GM18951 (cell line): ENCODE results near the gene ZNF511.

ENCODE experiments used
- POLR2A ChIP-seq: IDR thresholded peaks from 4 replicates; pipeline ENCODE4 v1.6.1; 2011; ENCODE audit warnings: mild to moderate bottlenecking; ENCODE audit not compliant: insufficient read length, insufficient read depth; ENCODE audit errors: extremely low read depth
- in situ Hi-C: fragments of 300-500 bp; cut with MboI; formaldehyde crosslinking; loops from one replicate; pipeline ENCODE4 v1.12.0; 2022; ENCODE audit warnings: low sequenced_read_pairs, mixed read lengths, inconsistent platforms; ENCODE audit not compliant: unreplicated experiment

Gene ZNF511

GRCh38 chr10:133347710-133348517 lies 39.2 kb downstream of the ZNF511 start:
- TF ChIP-seq POLR2A = no peak

GRCh38 chr10:133349160-133349568 lies 40.5 kb downstream of the ZNF511 start:
- TF ChIP-seq POLR2A = no peak
- in situ Hi-C loops = no loop called here

More at GRCh38 chr10:133347710-133348517, 39.2 kb downstream of the ZNF511 start:
- in situ Hi-C loops = no loop called here

- in situ Hi-C loops = no loop called here
- TF ChIP-seq POLR2A = no peak
These were observed 40.9 kb downstream of the ZNF511 start for GRCh38 chr10:133349577-133350011.

- in situ Hi-C loops = no loop called here
- no peak for TF ChIP-seq POLR2A
These were observed 41.7 kb downstream of the ZNF511 start for GRCh38 chr10:133350283-133350949.

GRCh38 chr10:133350950-133351329 lies 42.2 kb downstream of the ZNF511 start:
- no peak for TF ChIP-seq POLR2A
- in situ Hi-C loops = no loop called here

- TF ChIP-seq POLR2A = no peak
- in situ Hi-C loops = no loop called here
These were observed 42.9 kb downstream of the ZNF511 start for GRCh38 chr10:133351408-133352318.

GRCh38 chr10:133353202-133353959 lies 44.7 kb downstream of the ZNF511 start:
- in situ Hi-C loops = no loop called here
- TF ChIP-seq POLR2A = peak; percentile 5

GRCh38 chr10:133353988-133354605 lies 45.4 kb downstream of the ZNF511 start:
- no peak for TF ChIP-seq POLR2A
- in situ Hi-C loops = no loop called here

GRCh38 chr10:133354672-133355240 lies 46.0 kb downstream of the ZNF511 start:
- no peak for TF ChIP-seq POLR2A
- in situ Hi-C loops = no loop called here

GRCh38 chr10:133355266-133355665 lies 46.6 kb downstream of the ZNF511 start:
- in situ Hi-C loops = no loop called here
- TF ChIP-seq POLR2A = no peak

- TF ChIP-seq POLR2A = no peak
- in situ Hi-C loops = no loop called here
These were observed 47.3 kb downstream of the ZNF511 start for GRCh38 chr10:133355991-133356390.

- in situ Hi-C loops = no loop called here
- no peak for TF ChIP-seq POLR2A
These were observed 48.0 kb downstream of the ZNF511 start for GRCh38 chr10:133356549-133357284.
